Colonic mucosa (tissue), 4 donors: ENCODE data around the gene NUAK1. TPM values are rescaled to one million over a fixed set of nuclear protein-coding genes. Genes with fewer than 3 reads are reported as not detected.

Experiments
- DNase-seq: peaks from one replicate; pipeline ENCODE4 v3.0.0-alpha.2; 2020
- H3K27ac ChIP-seq: fragments of 200-600 bp; one replicate; pipeline ENCODE4 v1.8.0; 2021
- H3K27me3 ChIP-seq: fragments of 200-600 bp; one replicate; pipeline ENCODE4 v1.8.0; 2021
- H3K36me3 ChIP-seq: fragments of 200-600 bp; one replicate; pipeline ENCODE4 v1.8.0; 2021
- H3K4me1 ChIP-seq: fragments of 200-600 bp; one replicate; pipeline ENCODE4 v1.8.0; 2021; ENCODE audit warnings: mild to moderate bottlenecking
- H3K4me3 ChIP-seq: fragments of 200-600 bp; one replicate; pipeline ENCODE4 v1.8.0; 2021
- H3K9ac ChIP-seq, 2 donors: one replicate each; pipeline ENCODE4 v1.7.0; 2013; ENCODE audit warnings: control low read depth in 2 of 2, low read depth in 2 of 2, low read length in 2 of 2
- H3K9me3 ChIP-seq: fragments of 200-600 bp; one replicate; pipeline ENCODE4 v1.8.0; 2021
- CTCF ChIP-seq: fragments of 200-600 bp; IDR thresholded peaks from one replicate; pipeline ENCODE4 v1.8.0; 2022; ENCODE audit warnings: antibody characterized with exemption, mild to moderate bottlenecking
- intact Hi-C: fragments of 100-400 bp; cut with DNase I; formaldehyde crosslinking; loops from one replicate; pipeline ENCODE4 v1.14.1; 2022
- total RNA-seq, 2 donors: library from RNA; stranded (reverse); fragmentation: NEBNext Ultra II Directional in 1 of 2; extraction: Animal tissue kit (Norgen Biotek cat#: 25700) in 1 of 2; gene quantifications; one replicate each; pipeline ENCODE4 v1.2.1, GENCODE V29; 2021
- donor health status: healthy.
- donor health status: DM: no; HTN: no; CAD: no.
- donor health status: DM: no; HTN: no; CAD: no.

Gene NUAK1
- total RNA-seq, 2 donors from 2014 or later: 2.2 to 3.7 TPM

DNA sequence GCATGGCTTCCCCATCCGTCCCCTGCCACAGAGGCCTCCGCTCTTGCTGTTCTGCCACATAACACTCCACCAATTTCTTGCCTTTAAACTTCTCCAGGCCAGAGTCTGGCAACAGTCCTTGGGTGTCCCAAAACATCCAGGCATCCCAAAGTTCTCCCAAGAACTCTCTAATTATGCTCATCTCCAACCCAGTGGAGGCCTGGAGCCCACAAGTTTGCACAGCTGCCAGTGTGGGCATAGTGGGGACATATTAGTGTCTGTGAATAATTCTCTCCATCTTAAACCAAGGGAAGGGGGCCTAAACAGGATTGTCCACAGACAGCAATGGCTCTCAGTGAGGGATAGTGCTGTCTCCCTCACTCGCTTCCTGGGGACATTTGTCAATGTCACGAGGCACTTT lies 124.8 kb downstream of the NUAK1 start:
- Histone ChIP-seq H3K4me3 (no peak overlapping the region), H3K9me3 (no peaks in the 10 kb centered on the region), H3K36me3 (no peaks in the 10 kb centered on the region), H3K9ac (no peak overlapping the region), H3K27me3 (no peaks in the 10 kb centered on the region), H3K4me1 (no peaks in the 10 kb centered on the region), H3K27ac (no peak overlapping the region)
- intact Hi-C loops: no loop called here
- no peak for DNase-seq
- no peak for TF ChIP-seq CTCF

Other genes starting within 250 kb of the NUAK1 start
- gene CKAP4, start 109.1 kb upstream of the NUAK1 start, total RNA-seq: 100 to 1,000 TPM in 1 of 2 donors, 10 to 100 TPM in 1; 91.0 to 148 TPM
- 10 to 100 TPM; 13.3 to 45.6 TPM for gene TCP11L2, start 163.8 kb upstream of the NUAK1 start, total RNA-seq
- 10 to 100 TPM in 1 of 2 donors, 1 to 10 TPM in 1; 5.7 to 10.4 TPM for gene POLR3B, start 218.8 kb upstream of the NUAK1 start, total RNA-seq